Measurements from ENCODE around the gene SRGAP3.

DNA sequence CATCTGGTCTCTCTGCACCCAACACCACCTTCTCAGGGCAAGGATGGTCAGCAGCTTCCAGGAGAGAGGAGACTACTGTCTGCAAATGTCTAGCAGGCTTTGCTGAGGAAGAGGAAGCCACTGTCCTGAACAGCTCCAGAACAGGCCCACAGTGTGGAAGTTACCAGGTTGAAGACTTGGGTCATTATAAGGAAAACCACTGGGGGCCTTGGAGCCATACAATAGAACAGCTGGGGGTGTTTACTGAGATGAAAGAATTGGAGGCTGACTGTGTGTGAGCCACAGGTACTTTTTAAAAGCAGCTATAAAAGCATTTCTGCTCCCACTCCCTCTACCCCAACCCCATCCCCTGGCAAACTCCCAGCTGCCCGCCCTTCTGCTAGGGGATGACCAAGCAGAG lies 24.2 kb downstream of the SRGAP3 start:
- TF ChIP-seq, protein P1, sequence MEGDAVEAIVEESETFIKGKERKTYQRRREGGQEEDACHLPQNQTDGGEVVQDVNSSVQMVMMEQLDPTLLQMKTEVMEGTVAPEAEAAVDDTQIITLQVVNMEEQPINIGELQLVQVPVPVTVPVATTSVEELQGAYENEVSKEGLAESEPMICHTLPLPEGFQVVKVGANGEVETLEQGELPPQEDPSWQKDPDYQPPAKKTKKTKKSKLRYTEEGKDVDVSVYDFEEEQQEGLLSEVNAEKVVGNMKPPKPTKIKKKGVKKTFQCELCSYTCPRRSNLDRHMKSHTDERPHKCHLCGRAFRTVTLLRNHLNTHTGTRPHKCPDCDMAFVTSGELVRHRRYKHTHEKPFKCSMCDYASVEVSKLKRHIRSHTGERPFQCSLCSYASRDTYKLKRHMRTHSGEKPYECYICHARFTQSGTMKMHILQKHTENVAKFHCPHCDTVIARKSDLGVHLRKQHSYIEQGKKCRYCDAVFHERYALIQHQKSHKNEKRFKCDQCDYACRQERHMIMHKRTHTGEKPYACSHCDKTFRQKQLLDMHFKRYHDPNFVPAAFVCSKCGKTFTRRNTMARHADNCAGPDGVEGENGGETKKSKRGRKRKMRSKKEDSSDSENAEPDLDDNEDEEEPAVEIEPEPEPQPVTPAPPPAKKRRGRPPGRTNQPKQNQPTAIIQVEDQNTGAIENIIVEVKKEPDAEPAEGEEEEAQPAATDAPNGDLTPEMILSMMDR (IDR thresholded peaks at IDR 0.05; ENCODE audit: insufficient read depth, low read depth, low read length): no peak
- TF ChIP-seq EZH2 (IDR thresholded peaks at IDR 0.05; ENCODE audit: insufficient read depth, low read length): no peak
